GM21515 (cell line): Measurements from ENCODE around the gene MRPL22.
A peak's percentile ranks its signal among the peaks of the same experiment; 100 is the strongest.
"Not testable (repeated sequence)": the region's sequence is repeated elsewhere in the genome, so short reads cannot be mapped to it uniquely, and the experiment has no call there.

ENCODE experiments used
- ATAC-seq: cut with Tn5 transposase; IDR thresholded peaks from one replicate; pipeline ENCODE4 v1.9.1; 2021; ENCODE audit not compliant: unreplicated experiment

Gene MRPL22

GRCh38 chr5:154989626-154990025 is 48.8 kb downstream of the MRPL22 start:
- ATAC-seq: no peak

DNA sequence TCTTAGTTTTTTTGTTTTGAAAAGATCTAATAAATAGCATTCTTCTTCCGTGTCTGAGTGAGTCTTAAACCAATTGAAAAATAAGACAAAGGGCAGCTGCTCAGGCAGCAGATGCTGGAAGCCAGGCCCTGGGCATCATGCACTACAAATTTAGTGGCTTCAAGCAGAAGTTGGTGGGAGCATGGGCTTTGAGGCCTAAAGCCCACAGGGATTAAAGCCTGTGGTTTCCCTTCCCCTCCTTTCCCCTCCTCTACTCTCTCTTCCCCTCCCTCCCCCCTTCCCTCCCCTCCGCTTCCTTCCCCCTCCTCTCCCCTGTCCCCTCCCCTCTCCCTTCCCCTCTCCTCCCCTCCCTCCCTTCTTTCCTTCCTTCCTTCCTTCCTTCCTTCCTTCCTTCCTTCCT is 52.6 kb downstream of the MRPL22 start:
- no peak for ATAC-seq

GRCh38 chr5:154995679-154996078 is 54.8 kb downstream of the MRPL22 start:
- ATAC-seq: no peak

DNA sequence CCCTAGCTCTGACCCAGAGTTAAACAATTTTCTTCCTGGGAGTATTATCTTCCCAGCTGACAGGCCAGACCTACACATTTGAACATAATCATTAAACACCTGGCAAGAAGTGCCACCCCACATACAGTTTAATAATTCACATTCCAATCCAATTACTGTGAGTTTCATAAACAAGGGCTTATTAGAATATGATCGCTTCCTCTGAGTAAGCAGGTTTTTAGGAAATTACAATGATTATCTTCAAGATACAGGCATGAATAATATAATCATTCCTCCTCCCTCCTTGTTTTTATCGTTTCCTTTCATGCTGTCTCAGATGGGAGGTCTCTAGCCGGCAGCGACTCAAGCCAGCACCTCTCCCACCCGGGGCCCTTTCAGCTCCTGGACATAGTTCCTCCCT is 56.9 kb downstream of the MRPL22 start:
- ATAC-seq: no peak

GRCh38 chr5:154999865-155000264 is 59.0 kb downstream of the MRPL22 start:
- ATAC-seq: peak; percentile 58

DNA sequence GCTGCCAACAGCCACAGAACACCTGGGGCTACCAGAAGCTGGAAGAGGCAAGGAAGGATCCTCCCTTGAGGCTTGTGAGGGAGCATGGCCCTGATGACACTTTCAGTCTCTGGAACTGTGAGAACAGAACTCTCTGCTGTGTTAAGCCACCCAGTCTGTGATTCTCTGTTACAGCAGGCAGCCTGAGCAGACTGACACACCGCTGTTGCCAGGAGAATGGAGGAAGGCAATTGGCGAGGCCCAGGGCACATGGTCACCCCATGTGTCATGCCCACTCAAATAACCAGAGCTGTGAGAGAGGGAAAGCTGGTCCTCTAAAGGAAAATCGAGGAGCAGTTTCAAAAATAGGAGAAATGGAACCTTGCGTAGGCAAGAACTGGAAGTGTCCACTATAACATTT is 60.6 kb downstream of the MRPL22 start:
- ATAC-seq: no peak

- ATAC-seq: not testable (repeated sequence)
Observed at GRCh38 chr5:155002722-155003121, 61.8 kb downstream of the MRPL22 start.

DNA sequence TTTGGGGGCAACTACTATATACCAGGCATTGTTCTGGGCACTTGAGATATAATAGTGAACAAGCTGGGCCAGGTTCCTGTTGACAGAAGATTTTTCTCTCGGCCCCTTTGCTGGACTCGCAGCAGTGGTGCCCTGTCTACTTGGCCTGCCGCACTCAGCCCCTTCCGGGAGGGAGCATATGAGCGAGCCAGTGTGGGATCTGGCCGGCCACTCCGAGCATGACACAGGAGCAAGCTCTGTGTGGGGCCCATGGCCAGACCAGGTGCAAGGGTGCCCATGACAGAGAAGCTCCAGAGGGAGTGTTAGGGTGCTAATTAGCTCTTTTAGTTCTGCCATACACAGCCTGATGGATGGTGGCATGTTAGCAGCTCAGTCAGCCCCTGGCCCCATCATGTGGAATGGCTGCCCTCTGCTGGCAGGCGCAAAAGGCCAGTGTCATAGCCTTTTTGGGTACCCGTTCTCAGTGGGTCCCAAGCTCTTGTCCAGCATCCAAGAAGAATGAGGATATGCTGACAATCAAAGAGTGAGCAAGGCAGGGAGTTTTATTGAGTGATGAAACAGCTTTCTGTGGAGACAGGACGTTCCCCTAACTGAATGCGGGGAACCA is 63.4 kb downstream of the MRPL22 start:
- ATAC-seq: no peak

- ATAC-seq: not testable (repeated sequence)
Observed at GRCh38 chr5:155006265-155006664, 65.4 kb downstream of the MRPL22 start.

- no peak for ATAC-seq
Observed at GRCh38 chr5:155008669-155009068, 67.8 kb downstream of the MRPL22 start.

GRCh38 chr5:155010881-155011280 is 70.0 kb downstream of the MRPL22 start:
- no peak for ATAC-seq

GRCh38 chr5:155013526-155013925 is 72.7 kb downstream of the MRPL22 start, which contains the start of gene KIF4B:
Gene KIF4B (plus strand): TSS chr5:155013755. CDS start chr5:155013860, 105 bp downstream.
- ATAC-seq: no peak

- ATAC-seq: no peak
Observed at GRCh38 chr5:155015239-155015638, 74.4 kb downstream of the MRPL22 start.

DNA sequence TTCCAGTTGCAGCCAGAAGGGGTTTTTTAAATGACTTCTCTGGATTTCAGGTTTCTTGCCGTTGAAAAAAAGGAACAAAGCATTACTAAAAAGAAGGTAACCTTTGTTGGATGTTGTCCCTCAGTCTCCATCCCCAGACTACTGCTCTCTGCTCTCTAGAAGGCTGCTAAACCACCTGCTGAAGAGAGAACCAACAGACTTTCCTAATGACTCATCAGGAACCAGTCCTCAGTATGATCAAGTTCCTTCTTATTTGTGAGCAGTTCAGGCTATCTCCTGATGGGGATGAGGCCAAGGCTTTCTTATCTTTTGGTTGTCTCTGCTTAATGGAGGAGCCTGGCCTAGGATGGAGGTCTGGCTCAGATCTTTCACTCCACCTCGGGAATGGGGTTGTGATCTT is 76.7 kb downstream of the MRPL22 start:
- ATAC-seq: peak; percentile 94
